CD4-positive, alpha-beta T cell treated with Interleukin-6 at 100 ng/mL for 8 hours (primary cell): Measurements from ENCODE around the gene USP27X.
A peak's percentile ranks its signal among the peaks of the same experiment; 100 is the strongest.

Experiments
- DNase-seq: peaks from one replicate; pipeline ENCODE4 v3.0.0-alpha.2; 2020; ENCODE audit warnings: mixed read lengths, low spot score

USP27X gene

GRCh38 chrX:49884290-49884862 is 5.1 kb downstream of the USP27X start:
- peak; percentile 46 for DNase-seq

- DNase-seq = no peak
Observed at GRCh38 chrX:49892542-49892941, 13.3 kb downstream of the USP27X start.

- no peak for DNase-seq
Observed at GRCh38 chrX:49896951-49897350, 17.7 kb downstream of the USP27X start.

GRCh38 chrX:49901048-49901447 is 21.8 kb downstream of the USP27X start:
- no peak for DNase-seq

DNA sequence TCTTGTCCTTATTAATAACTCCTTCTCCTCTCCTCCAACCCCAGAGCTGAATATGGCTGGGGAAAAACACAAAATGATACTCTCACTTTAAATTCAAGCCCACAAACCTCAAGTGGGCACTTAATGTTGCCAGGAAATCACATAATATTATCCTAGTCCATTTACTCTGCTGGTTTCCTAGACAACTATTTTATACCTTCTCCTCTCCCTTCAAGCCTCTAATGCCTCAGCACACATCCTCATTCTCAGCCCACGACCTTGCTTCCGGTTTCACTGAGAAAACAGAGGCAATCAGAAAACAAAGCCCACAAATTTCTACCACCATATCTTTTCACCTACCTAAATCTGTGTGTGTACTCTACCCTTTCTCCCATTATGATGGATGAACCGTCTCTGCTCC is 31.1 kb downstream of the USP27X start:
- no peak for DNase-seq

- no peak for DNase-seq
Observed at GRCh38 chrX:49912086-49912485, 32.8 kb downstream of the USP27X start.

DNA sequence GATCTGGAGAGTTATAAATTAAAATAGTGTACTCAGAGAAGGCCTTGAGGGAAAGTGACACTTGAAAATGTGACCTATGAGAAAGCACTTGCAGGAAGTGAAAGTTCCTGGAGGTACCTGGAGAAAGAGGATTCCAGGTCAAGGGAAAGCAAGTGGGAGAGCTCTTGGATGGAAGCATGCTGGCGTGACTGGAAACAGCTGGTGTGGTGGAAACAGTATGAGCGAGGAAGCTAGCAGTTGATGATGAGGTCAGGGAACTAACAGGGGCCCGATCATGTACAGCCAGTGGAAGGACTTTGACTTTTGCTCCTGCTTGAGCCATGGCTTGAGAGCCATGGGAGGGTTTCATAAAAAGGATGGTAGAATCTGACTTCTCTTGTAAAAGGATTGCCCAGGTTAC is 33.6 kb downstream of the USP27X start:
- no peak for DNase-seq

- peak; percentile 63 for DNase-seq
Observed at GRCh38 chrX:49915361-49916222, 36.3 kb downstream of the USP27X start.

GRCh38 chrX:49919617-49920016 is 40.3 kb downstream of the USP27X start:
- DNase-seq = peak; percentile 15

DNA sequence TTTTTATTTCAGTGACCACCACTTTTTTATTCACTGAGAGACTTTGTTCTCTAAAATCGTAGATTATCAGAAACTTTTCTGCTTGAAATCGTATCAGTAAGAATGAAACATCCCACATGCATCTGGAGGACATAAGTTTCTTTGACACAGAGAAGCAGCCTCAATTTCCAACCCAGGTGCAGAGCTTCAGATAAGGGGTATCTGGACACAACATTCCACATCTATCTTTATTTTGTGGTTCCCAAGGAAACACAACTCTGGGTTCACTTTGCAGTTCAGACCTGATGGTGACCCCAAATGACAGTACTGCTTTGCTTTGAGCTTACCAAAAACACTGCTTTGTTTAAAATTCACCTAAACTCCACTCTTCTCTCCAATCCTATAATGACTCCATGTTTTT is 41.8 kb downstream of the USP27X start:
- DNase-seq = no peak

DNA sequence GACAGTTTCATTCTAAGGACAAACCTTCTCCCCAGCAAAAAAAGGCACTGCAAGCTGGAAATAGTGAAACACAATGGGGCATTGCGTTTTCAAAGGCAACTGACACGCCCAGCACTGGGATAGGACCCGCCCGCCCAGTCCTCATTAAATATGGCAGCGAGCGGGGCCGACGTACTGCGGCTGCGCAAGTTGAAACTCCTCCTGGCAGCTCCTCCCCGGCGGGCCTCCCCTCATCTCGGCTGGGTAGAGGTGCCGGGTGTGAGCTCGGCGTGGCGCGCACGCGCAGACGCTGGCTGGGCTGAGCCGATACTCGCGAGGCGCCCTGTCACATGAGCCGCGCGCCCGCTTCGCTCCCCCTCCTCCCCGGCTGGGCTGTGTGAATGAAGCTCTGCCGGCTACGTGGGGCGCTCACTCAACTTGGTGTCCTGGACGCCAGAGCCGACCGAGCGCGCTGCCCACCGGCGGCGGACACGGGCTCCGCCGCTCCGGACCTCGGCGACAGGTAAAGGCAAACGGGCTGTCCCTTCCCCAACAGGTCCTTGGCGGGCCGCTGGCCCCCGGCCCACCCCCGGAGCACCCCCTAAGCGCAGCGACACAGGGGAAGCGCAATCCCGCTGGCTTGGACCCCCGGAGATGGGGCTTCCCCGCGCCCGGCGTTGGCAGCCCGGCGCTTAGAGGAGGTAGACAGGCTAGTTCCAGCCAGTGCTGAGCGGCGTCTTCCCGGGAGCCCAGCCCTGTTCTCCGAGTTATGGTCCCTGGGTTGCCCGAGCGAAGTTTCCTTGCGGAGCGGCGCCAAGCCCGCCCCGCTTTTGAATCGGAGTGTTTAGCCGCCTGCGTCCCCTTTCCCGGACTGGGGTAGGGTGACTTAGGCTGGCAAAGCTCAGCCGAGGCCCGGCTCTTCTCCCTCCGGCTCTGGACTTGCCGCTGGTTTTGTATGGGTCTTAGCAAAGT is 43.3 kb downstream of the USP27X start, which contains the start of gene CLCN5:
Gene CLCN5 (plus strand): TSS at position 306 of the 951 bp plus-strand sequence. CDS start 2,703 bp downstream, outside the sequence.
- peak; percentile 96 for DNase-seq

DNA sequence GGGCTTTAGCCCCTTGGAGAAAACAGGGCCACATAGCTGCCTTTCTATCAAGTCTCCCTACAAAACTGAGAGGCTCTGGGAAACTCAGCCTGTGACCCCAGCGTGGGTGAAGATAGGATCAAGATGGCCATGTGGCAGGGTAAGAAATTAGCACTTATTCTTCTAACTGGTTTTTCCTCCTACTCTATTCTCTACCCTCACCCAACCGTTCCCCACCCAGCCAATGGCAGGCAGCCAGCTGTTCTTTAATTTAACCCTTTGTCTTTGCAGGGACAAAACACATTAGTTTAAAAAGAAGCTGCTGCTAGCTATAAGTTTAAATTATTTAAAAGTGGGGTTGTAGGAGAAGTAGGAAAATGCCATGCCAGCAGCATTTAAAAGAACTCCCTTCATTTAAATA is 45.9 kb downstream of the USP27X start:
- no peak for DNase-seq

DNA sequence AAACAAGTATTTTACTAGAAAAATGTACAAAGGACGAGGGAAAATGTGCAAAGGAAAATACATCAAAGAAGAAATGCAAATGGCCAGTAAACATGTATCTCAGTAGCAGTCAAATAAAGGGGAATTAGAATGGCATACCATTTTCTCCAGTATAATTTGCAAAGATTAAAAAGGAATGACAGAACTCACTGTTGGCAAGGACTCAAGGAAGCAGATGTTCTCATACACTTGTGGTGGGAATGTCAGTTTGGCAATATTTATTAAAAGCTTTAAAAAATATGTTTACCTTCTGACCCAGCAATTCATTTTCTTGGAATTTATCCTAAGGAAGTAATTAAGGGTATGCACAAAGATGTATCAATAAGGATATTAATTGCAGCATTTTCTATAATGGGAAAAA is 50.8 kb downstream of the USP27X start:
- DNase-seq = no peak
